ENCODE measurements around the gene COL19A1.

COL19A1 gene

GRCh38 chr6:70110126-70111022, 244.0 kb downstream of the COL19A1 start:
- no peak overlapping the region for H3K27ac ChIP-seq
- no peaks in the 10 kb centered on the region for H3K36me3 ChIP-seq
- H3K4me3 ChIP-seq (ENCODE audit: low read depth in 1 of 2, low read length in 1 of 2) = no peak overlapping the region
- TF ChIP-seq, protein P1, sequence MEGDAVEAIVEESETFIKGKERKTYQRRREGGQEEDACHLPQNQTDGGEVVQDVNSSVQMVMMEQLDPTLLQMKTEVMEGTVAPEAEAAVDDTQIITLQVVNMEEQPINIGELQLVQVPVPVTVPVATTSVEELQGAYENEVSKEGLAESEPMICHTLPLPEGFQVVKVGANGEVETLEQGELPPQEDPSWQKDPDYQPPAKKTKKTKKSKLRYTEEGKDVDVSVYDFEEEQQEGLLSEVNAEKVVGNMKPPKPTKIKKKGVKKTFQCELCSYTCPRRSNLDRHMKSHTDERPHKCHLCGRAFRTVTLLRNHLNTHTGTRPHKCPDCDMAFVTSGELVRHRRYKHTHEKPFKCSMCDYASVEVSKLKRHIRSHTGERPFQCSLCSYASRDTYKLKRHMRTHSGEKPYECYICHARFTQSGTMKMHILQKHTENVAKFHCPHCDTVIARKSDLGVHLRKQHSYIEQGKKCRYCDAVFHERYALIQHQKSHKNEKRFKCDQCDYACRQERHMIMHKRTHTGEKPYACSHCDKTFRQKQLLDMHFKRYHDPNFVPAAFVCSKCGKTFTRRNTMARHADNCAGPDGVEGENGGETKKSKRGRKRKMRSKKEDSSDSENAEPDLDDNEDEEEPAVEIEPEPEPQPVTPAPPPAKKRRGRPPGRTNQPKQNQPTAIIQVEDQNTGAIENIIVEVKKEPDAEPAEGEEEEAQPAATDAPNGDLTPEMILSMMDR (IDR thresholded peaks at IDR 0.05) = no peak
- H3K9me3 ChIP-seq = no peaks in the 10 kb centered on the region
- no peaks in the 10 kb centered on the region for H3K27me3 ChIP-seq
- no peaks in the 10 kb centered on the region for H3K4me1 ChIP-seq (ENCODE audit: control insufficient read depth in 1 of 2, insufficient read depth in 1 of 2, low read depth in 1 of 2, low read length in 1 of 2)

DNA sequence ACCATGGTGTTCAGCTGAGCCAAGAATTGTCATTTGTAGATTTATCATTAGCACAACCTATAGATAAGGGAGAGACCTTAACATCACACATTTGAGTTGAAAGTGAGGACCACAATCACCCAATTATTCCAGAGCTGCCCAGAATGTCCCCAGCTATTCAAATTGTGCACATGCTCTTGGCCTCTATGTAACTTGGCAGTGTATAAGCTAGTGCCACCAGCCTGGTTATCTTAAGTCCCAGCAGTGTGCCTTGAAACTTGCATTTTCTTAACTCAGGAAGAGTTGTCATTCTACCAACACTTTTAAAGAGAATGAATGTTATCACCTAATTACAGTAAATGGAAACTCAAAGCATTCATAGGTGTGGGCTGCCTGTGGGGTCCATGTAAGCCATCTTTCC, 245.4 kb downstream of the COL19A1 start:
- TF ChIP-seq, protein P1 (IDR thresholded peaks at IDR 0.05) = no peak
- Histone ChIP-seq H3K9me3 (no peaks in the 10 kb centered on the region), H3K4me1 (ENCODE audit: control insufficient read depth in 1 of 2, insufficient read depth in 1 of 2, low read depth in 1 of 2, low read length in 1 of 2) (no peaks in the 10 kb centered on the region)

DNA sequence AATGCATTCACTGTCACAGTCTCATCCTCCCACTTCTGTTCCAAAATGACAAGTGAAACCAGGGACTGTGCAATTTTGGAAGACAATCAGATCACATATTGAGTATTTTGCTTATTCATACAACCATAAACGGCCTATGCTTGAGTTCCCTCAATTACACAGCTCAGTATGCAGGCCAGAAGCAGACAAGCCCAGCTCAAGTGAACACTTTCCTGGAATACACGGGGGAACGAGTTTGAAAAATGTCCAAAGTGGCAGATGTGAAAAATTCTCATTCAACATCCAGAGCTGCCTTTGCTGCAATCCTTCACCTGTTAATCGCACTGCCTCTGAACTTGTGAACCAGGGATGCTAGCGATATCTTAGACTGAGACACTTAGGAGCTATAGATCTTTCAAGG, 246.4 kb downstream of the COL19A1 start:
- Histone ChIP-seq H3K36me3 (no peaks in the 10 kb centered on the region), H3K4me1 (ENCODE audit: control insufficient read depth in 1 of 2, insufficient read depth in 1 of 2, low read depth in 1 of 2, low read length in 1 of 2) (no peaks in the 10 kb centered on the region), H3K27ac (no peak overlapping the region), H3K27me3 (no peaks in the 10 kb centered on the region), H3K9me3 (no peaks in the 10 kb centered on the region), H3K4me3 (ENCODE audit: low read depth in 1 of 2, low read length in 1 of 2) (no peak overlapping the region)
- TF ChIP-seq, protein P1 (IDR thresholded peaks at IDR 0.05) = no peak

More for the DNA sequence above, 245.4 kb downstream of the COL19A1 start:
- H3K4me3 ChIP-seq (ENCODE audit: low read depth in 1 of 2, low read length in 1 of 2) = no peak overlapping the region
- no peaks in the 10 kb centered on the region for H3K27me3 ChIP-seq
- no peaks in the 10 kb centered on the region for H3K36me3 ChIP-seq
- H3K27ac ChIP-seq = no peak overlapping the region

GRCh38 chr6:70113171-70113570, 246.8 kb downstream of the COL19A1 start:
- no peaks in the 10 kb centered on the region for H3K36me3 ChIP-seq
- H3K9me3 ChIP-seq = no peaks in the 10 kb centered on the region
- H3K4me1 ChIP-seq (ENCODE audit: control insufficient read depth in 1 of 2, insufficient read depth in 1 of 2, low read depth in 1 of 2, low read length in 1 of 2) = no peaks in the 10 kb centered on the region
- TF ChIP-seq, protein P1 (IDR thresholded peaks at IDR 0.05) = no peak
- H3K4me3 ChIP-seq (ENCODE audit: low read depth in 1 of 2, low read length in 1 of 2) = no peak overlapping the region
- no peak overlapping the region for H3K27ac ChIP-seq
- H3K27me3 ChIP-seq = no peaks in the 10 kb centered on the region

GRCh38 chr6:70118670-70119069, 252.3 kb downstream of the COL19A1 start:
- TF ChIP-seq, protein P1 (IDR thresholded peaks at IDR 0.05) = no peak
- H3K9me3 ChIP-seq = no peaks in the 10 kb centered on the region
- no peaks in the 10 kb centered on the region for H3K27me3 ChIP-seq
- H3K4me1 ChIP-seq (ENCODE audit: control insufficient read depth in 1 of 2, insufficient read depth in 1 of 2, low read depth in 1 of 2, low read length in 1 of 2) = no peaks in the 10 kb centered on the region
- H3K27ac ChIP-seq = no peak overlapping the region
- H3K36me3 ChIP-seq = no peaks in the 10 kb centered on the region
- no peak overlapping the region for H3K4me3 ChIP-seq (ENCODE audit: low read depth in 1 of 2, low read length in 1 of 2)
